NB4 (cell line): Measurements from ENCODE around the gene CCDC13.
"Not testable (repeated sequence)": the region's sequence is repeated elsewhere in the genome, so short reads cannot be mapped to it uniquely, and the experiment has no call there.

ENCODE experiments used
- MYC ChIP-seq: IDR thresholded peaks from 2 replicates; pipeline ENCODE4 v1.6.1; 2011; ENCODE audit warnings: low read depth, low read length
- POLR2A ChIP-seq: IDR thresholded peaks from 2 replicates; pipeline ENCODE4 v1.6.1; 2011; ENCODE audit warnings: mild to moderate bottlenecking; ENCODE audit not compliant: insufficient read length; ENCODE audit errors: extremely low read depth
- TF ChIP-seq, protein P1 (sequence below): IDR thresholded peaks from one replicate; pipeline ENCODE4 v1.5.1; 2012; ENCODE audit warnings: low read depth, low read length

- TF ChIP-seq, protein P1, sequence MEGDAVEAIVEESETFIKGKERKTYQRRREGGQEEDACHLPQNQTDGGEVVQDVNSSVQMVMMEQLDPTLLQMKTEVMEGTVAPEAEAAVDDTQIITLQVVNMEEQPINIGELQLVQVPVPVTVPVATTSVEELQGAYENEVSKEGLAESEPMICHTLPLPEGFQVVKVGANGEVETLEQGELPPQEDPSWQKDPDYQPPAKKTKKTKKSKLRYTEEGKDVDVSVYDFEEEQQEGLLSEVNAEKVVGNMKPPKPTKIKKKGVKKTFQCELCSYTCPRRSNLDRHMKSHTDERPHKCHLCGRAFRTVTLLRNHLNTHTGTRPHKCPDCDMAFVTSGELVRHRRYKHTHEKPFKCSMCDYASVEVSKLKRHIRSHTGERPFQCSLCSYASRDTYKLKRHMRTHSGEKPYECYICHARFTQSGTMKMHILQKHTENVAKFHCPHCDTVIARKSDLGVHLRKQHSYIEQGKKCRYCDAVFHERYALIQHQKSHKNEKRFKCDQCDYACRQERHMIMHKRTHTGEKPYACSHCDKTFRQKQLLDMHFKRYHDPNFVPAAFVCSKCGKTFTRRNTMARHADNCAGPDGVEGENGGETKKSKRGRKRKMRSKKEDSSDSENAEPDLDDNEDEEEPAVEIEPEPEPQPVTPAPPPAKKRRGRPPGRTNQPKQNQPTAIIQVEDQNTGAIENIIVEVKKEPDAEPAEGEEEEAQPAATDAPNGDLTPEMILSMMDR: not testable (repeated sequence)
- TF ChIP-seq MYC, POLR2A: not testable (repeated sequence)
Measured at GRCh38 chr3:42810706-42811105, 37.7 kb upstream of the CCDC13 start.
